Keratinocyte (primary cell): ENCODE results near the gene PCNT. TPM values are rescaled to one million over a fixed set of nuclear protein-coding genes. Genes with fewer than 3 reads are reported as not detected.

Source experiments
- DNase-seq: peaks from one replicate; pipeline ENCODE4 v3.0.0-alpha.2; 2011; ENCODE audit warnings: low read depth, missing footprints, low spot score
- FAIRE-seq: peaks from 2 replicates; lab custom pipeline; 2011; peaks lifted over from hg19 to GRCh38; lab: Jason Lieb, UNC
- H2AFZ ChIP-seq: 2 replicates; pipeline ENCODE4 v1.6.0; 2012; ENCODE audit warnings: low read length, control low read depth, inconsistent platforms; ENCODE audit not compliant: control insufficient read depth
- H3K27ac ChIP-seq: 2 replicates; pipeline ENCODE4 v1.5.1; 2011; ENCODE audit warnings: low read length; ENCODE audit not compliant: control insufficient read depth, insufficient read depth
- H3K27me3 ChIP-seq: 3 replicates; pipeline ENCODE4 v1.6.0; 2011; ENCODE audit warnings: low read length; ENCODE audit not compliant: control insufficient read depth, insufficient read depth; ENCODE audit errors: extremely low read depth
- H3K36me3 ChIP-seq, 2 experiments: 2 replicates in 1 of 2; 3 replicates in 1 of 2; pipeline ENCODE4 v1.5.1; 2011; ENCODE audit warnings: low read length in 2 of 2, mild to moderate bottlenecking in 1 of 2; ENCODE audit not compliant: control insufficient read depth in 2 of 2, insufficient read depth in 2 of 2; ENCODE audit errors: extremely low read depth in 1 of 2
- H3K4me1 ChIP-seq: 3 replicates; pipeline ENCODE4 v1.5.1; 2011; ENCODE audit warnings: low read length; ENCODE audit not compliant: control insufficient read depth, insufficient read depth; ENCODE audit errors: extremely low read depth
- H3K4me2 ChIP-seq: 3 replicates; pipeline ENCODE4 v1.6.0; 2011; ENCODE audit warnings: low read depth, low read length; ENCODE audit not compliant: control insufficient read depth, insufficient read depth; ENCODE audit errors: extremely low read depth
- H3K4me3 ChIP-seq, 3 experiments: fragments of 200-600 bp in 1 of 3; sonication (generic) in 1 of 3; 2 replicates in 2 of 3; 3 replicates in 1 of 3; pipeline ENCODE4 v1.5.1; 2011 to 2016; ENCODE audit warnings: low read length in 3 of 3, mild to moderate bottlenecking in 3 of 3, control low read depth in 2 of 3, inconsistent platforms in 1 of 3, low read depth in 1 of 3, mixed read lengths in 1 of 3, mixed run types in 1 of 3, moderate library complexity in 1 of 3; ENCODE audit not compliant: control insufficient read depth in 2 of 3, insufficient read depth in 2 of 3; ENCODE audit errors: extremely low read depth in 1 of 3
- H3K79me2 ChIP-seq: 2 replicates; pipeline ENCODE4 v1.6.0; 2012; ENCODE audit warnings: low read length; ENCODE audit not compliant: control insufficient read depth, insufficient read depth
- H3K9ac ChIP-seq: 3 replicates; pipeline ENCODE4 v1.6.0; 2011; ENCODE audit warnings: low read length; ENCODE audit not compliant: control insufficient read depth, insufficient read depth; ENCODE audit errors: extremely low read depth
- H3K9me1 ChIP-seq: 3 replicates; pipeline ENCODE4 v1.6.0; 2011; ENCODE audit warnings: low read length; ENCODE audit not compliant: control insufficient read depth, insufficient read depth; ENCODE audit errors: extremely low read depth
- H3K9me3 ChIP-seq: 2 replicates; pipeline ENCODE4 v1.5.1; 2012; ENCODE audit warnings: low read depth, low read length; ENCODE audit not compliant: control insufficient read depth
- H4K20me1 ChIP-seq: 3 replicates; pipeline ENCODE4 v1.6.0; 2011; ENCODE audit warnings: low read length; ENCODE audit not compliant: control insufficient read depth, insufficient read depth; ENCODE audit errors: extremely low read depth
- CTCF ChIP-seq, 3 experiments: IDR thresholded peaks in 1 of 3; conservative IDR thresholded peaks in 1 of 3; optimal IDR thresholded peaks in 1 of 3; 2 replicates in 2 of 3; 3 replicates in 1 of 3; pipeline versions ENCODE3 to v1.5.1; 2011; ENCODE audit warnings: low read length in 3 of 3, mild to moderate bottlenecking in 3 of 3, moderate library complexity in 2 of 3, control low read depth in 1 of 3, inconsistent platforms in 1 of 3; ENCODE audit not compliant: insufficient read depth in 2 of 3; ENCODE audit errors: extremely low read depth in 1 of 3
- EZH2 ChIP-seq: IDR thresholded peaks from one replicate; pipeline ENCODE4 v1.6.1; 2012; ENCODE audit warnings: inconsistent platforms, mild to moderate bottlenecking, low read length, moderate library complexity
- dilution Hi-C: fragments of 300-500 bp; cut with MboI; formaldehyde crosslinking; loops from one replicate; pipeline ENCODE4 v1.7.0; 2020; ENCODE audit warnings: low sequenced_read_pairs; ENCODE audit not compliant: extremely low pct_ligation_motif_present
- polyA plus RNA-seq, 5 experiments: library from polyadenylated mRNA; depleted of rRNA in 3 of 5; stranded (reverse) in 3 of 5; stranded (forward) in 1 of 5; unstranded in 1 of 5; fragments of >200 nt; gene quantifications; 1 replicate in 1 of 5; 2 replicates in 3 of 5; 3 replicates in 1 of 5; pipeline versions ENCODE4 v1.2.1 to v1.2.3, GENCODE V29; 2011 to 2012; ENCODE audit warnings: missing spikeins in 2 of 5, low read depth in 1 of 5, low replicate concordance in 1 of 5

Gene PCNT
- polyA plus RNA-seq, 1 donor (not counting 4 experiments of a cell fraction or from before 2014, with no cell fraction given), result 9.8 TPM

- H3K36me3 ChIP-seq, result peaks cover 19 to 41% of the 10 kb centered on the region in 2 experiments
- no peak for DNase-seq
Observed at GRCh38 chr21:46441961-46442498, 118.1 kb downstream of the PCNT start.

GRCh38 chr21:46442938-46443337 lies 119.0 kb downstream of the PCNT start:
- no peaks in the 10 kb centered on the region for H3K4me1 ChIP-seq
- H4K20me1 ChIP-seq, result peaks cover 2% of the 10 kb centered on the region
- TF ChIP-seq EZH2, result no peak
- H3K9ac ChIP-seq, result no peak overlapping the region
- H3K4me2 ChIP-seq, result no peak overlapping the region
- FAIRE-seq (no peak), DNase-seq (no peak)
- H3K27me3 ChIP-seq, result no peaks in the 10 kb centered on the region
- dilution Hi-C loops, result no loop called here
- H2AFZ ChIP-seq, result no peak overlapping the region
- H3K9me1 ChIP-seq, result no peaks in the 10 kb centered on the region
- peaks cover 2% of the 10 kb centered on the region for H3K79me2 ChIP-seq
- H3K27ac ChIP-seq, result no peak overlapping the region
- H3K36me3 ChIP-seq, result peaks cover 17 to 41% of the 10 kb centered on the region in 2 experiments
- no peak overlapping the region for H3K4me3 ChIP-seq
- H3K9me3 ChIP-seq, result no peaks in the 10 kb centered on the region

More at GRCh38 chr21:46441961-46442498, 118.1 kb downstream of the PCNT start:
- no peak for FAIRE-seq
- dilution Hi-C loops, result no loop called here
- Histone ChIP-seq H3K9me1 (no peaks in the 10 kb centered on the region), H3K4me3 (no peak overlapping the region), H3K9ac (no peak overlapping the region), H3K4me2 (no peak overlapping the region), H4K20me1 (no peaks in the 10 kb centered on the region), H3K27me3 (no peaks in the 10 kb centered on the region), H2AFZ (no peak overlapping the region), H3K9me3 (no peaks in the 10 kb centered on the region), H3K4me1 (no peaks in the 10 kb centered on the region), H3K27ac (no peak overlapping the region), H3K79me2 (no peaks in the 10 kb centered on the region)
- TF ChIP-seq EZH2 (no peak), CTCF (optimal IDR thresholded peaks at IDR 0.05 in 1 of 3, IDR thresholded peaks at IDR 0.05 in 1 of 3, conservative IDR thresholded peaks at IDR 0.05 in 1 of 3; ENCODE audit: extremely low read depth in 1 of 3, insufficient read depth in 2 of 3, low read length in 3 of 3) (no peak)

GRCh38 chr21:46443910-46444309 lies 120.0 kb downstream of the PCNT start:
- Histone ChIP-seq H3K4me3 (no peak overlapping the region), H3K4me2 (no peak overlapping the region), H3K9me3 (no peaks in the 10 kb centered on the region), H3K36me3 (peaks cover 14 to 35% of the 10 kb centered on the region in 2 experiments), H3K9ac (no peak overlapping the region), H3K27ac (no peak overlapping the region), H3K79me2 (peaks cover 2% of the 10 kb centered on the region), H3K27me3 (no peaks in the 10 kb centered on the region), H3K9me1 (no peaks in the 10 kb centered on the region), H2AFZ (no peak overlapping the region), H4K20me1 (peaks cover 2% of the 10 kb centered on the region), H3K4me1 (no peaks in the 10 kb centered on the region)
- DNase-seq (no peak), FAIRE-seq (no peak)
- TF ChIP-seq EZH2 (no peak), CTCF (optimal IDR thresholded peaks at IDR 0.05 in 1 of 3, IDR thresholded peaks at IDR 0.05 in 1 of 3, conservative IDR thresholded peaks at IDR 0.05 in 1 of 3; ENCODE audit: extremely low read depth in 1 of 3, insufficient read depth in 2 of 3, low read length in 3 of 3) (no peak)
- dilution Hi-C loops, result no loop called here
